GM19328 (cell line): ENCODE measurements around the gene TRPM6.
"Not testable (repeated sequence)": the region's sequence is repeated elsewhere in the genome, so short reads cannot be mapped to it uniquely, and the experiment has no call there.

Experiments used
- ATAC-seq: cut with Tn5 transposase; IDR thresholded peaks from one replicate; pipeline ENCODE4 v1.9.1; 2021; ENCODE audit warnings: mild to moderate bottlenecking, moderate library complexity; ENCODE audit not compliant: unreplicated experiment

TRPM6 gene

GRCh38 chr9:74887041-74887980, at the start of gene TRPM6:
Gene TRPM6 (minus strand): TSS chr9:74887921. CDS start chr9:74887856, 65 bp downstream.
- ATAC-seq: no peak

GRCh38 chr9:74935008-74935407, 47.3 kb upstream of the TRPM6 start:
- no peak for ATAC-seq

GRCh38 chr9:74921737-74922136, 34.0 kb upstream of the TRPM6 start:
- no peak for ATAC-seq

- ATAC-seq: no peak
Observed at GRCh38 chr9:74920944-74921626, 33.4 kb upstream of the TRPM6 start.

GRCh38 chr9:74910036-74910435, 22.3 kb upstream of the TRPM6 start:
- no peak for ATAC-seq

GRCh38 chr9:74908665-74909064, 20.9 kb upstream of the TRPM6 start:
- ATAC-seq: no peak

- ATAC-seq: no peak
Observed at GRCh38 chr9:74907085-74907484, 19.4 kb upstream of the TRPM6 start.

- ATAC-seq: no peak
Observed at GRCh38 chr9:74901001-74901400, 13.3 kb upstream of the TRPM6 start.

GRCh38 chr9:74888449-74888848, 728 bp upstream of the TRPM6 start:
- not testable (repeated sequence) for ATAC-seq

- no peak for ATAC-seq
Observed at GRCh38 chr9:74887981-74888370, 255 bp upstream of the TRPM6 start.

GRCh38 chr9:74876382-74876949, 11.3 kb downstream of the TRPM6 start:
- ATAC-seq: no peak

- ATAC-seq: no peak
Observed at GRCh38 chr9:74875656-74876055, 12.1 kb downstream of the TRPM6 start.

GRCh38 chr9:74874220-74874619, 13.5 kb downstream of the TRPM6 start:
- no peak for ATAC-seq

- ATAC-seq: no peak
Observed at GRCh38 chr9:74872619-74873233, 15.0 kb downstream of the TRPM6 start.

- ATAC-seq: no peak
Observed at GRCh38 chr9:74867483-74867882, 20.2 kb downstream of the TRPM6 start.

- no peak for ATAC-seq
Observed at GRCh38 chr9:74865177-74865576, 22.5 kb downstream of the TRPM6 start.

GRCh38 chr9:74861773-74862474, 25.8 kb downstream of the TRPM6 start:
- ATAC-seq: no peak

- ATAC-seq: no peak
Observed at GRCh38 chr9:74861071-74861470, 26.6 kb downstream of the TRPM6 start.

GRCh38 chr9:74860247-74860646, 27.5 kb downstream of the TRPM6 start:
- not testable (repeated sequence) for ATAC-seq

- ATAC-seq: no peak
Observed at GRCh38 chr9:74859786-74860185, 27.9 kb downstream of the TRPM6 start.
